ENCODE results near the gene NDST4.

The NDST4 gene

GRCh38 chr4:114900934-114901333 lies 212.5 kb downstream of the NDST4 start:
- DNase-seq, result no peak

GRCh38 chr4:114890773-114891172 lies 222.6 kb downstream of the NDST4 start:
- DNase-seq, result no peak

GRCh38 chr4:114886761-114887160 lies 226.7 kb downstream of the NDST4 start:
- DNase-seq, result no peak

- no peak for DNase-seq
Measured at GRCh38 chr4:114883641-114884040, 229.8 kb downstream of the NDST4 start.

GRCh38 chr4:114879916-114880669 lies 233.3 kb downstream of the NDST4 start:
- DNase-seq, result no peak

- DNase-seq, result no peak
Measured at GRCh38 chr4:114875630-114876029, 237.8 kb downstream of the NDST4 start.

GRCh38 chr4:114874321-114874720 lies 239.1 kb downstream of the NDST4 start:
- no peak for DNase-seq

GRCh38 chr4:114870987-114871386 lies 242.4 kb downstream of the NDST4 start:
- no peak for DNase-seq

- no peak for DNase-seq
Measured at GRCh38 chr4:114866901-114867670, 246.3 kb downstream of the NDST4 start.

- DNase-seq, result no peak
Measured at GRCh38 chr4:114864060-114864459, 249.4 kb downstream of the NDST4 start.

- no peak for DNase-seq
Measured at GRCh38 chr4:114860786-114861185, 252.6 kb downstream of the NDST4 start.

- no peak for DNase-seq
Measured at GRCh38 chr4:114857831-114858230, 255.6 kb downstream of the NDST4 start.

GRCh38 chr4:114839986-114840385 lies 273.4 kb downstream of the NDST4 start:
- no peak for DNase-seq

GRCh38 chr4:114830628-114831027 lies 282.8 kb downstream of the NDST4 start:
- no peak for DNase-seq

- no peak for DNase-seq
Measured at GRCh38 chr4:114827651-114828050, 285.8 kb downstream of the NDST4 start.

GRCh38 chr4:114815760-114816159 lies 297.7 kb downstream of the NDST4 start:
- DNase-seq, result no peak

- no peak for DNase-seq
Measured at GRCh38 chr4:114813961-114814360, 299.5 kb downstream of the NDST4 start.

GRCh38 chr4:114811564-114812301 lies 301.7 kb downstream of the NDST4 start:
- DNase-seq, result no peak

GRCh38 chr4:114807759-114808404 lies 305.5 kb downstream of the NDST4 start:
- DNase-seq, result peak; percentile 11

- no peak for DNase-seq
Measured at GRCh38 chr4:114807357-114807756, 306.1 kb downstream of the NDST4 start.

- DNase-seq, result no peak
Measured at GRCh38 chr4:114791976-114792375, 321.4 kb downstream of the NDST4 start.

- no peak for DNase-seq
Measured at GRCh38 chr4:114785570-114785969, 327.9 kb downstream of the NDST4 start.

GRCh38 chr4:114783215-114783595 lies 330.2 kb downstream of the NDST4 start:
- no peak for DNase-seq
